Prostate gland (tissue), 2 donors: ENCODE data around the gene MTAP. TPM values are rescaled to one million over a fixed set of nuclear protein-coding genes. Genes with fewer than 3 reads are reported as not detected.

Experiments
- DNase-seq: peaks from one replicate; pipeline ENCODE4 v3.0.0-alpha.2; 2019; ENCODE audit warnings: low spot score
- H3K27ac ChIP-seq, 2 donors: fragments of 200-600 bp; sonication (generic); 2 replicates each; pipeline ENCODE4 v1.5.1; 2017 to 2019
- H3K27me3 ChIP-seq: fragments of 200-600 bp; sonication (generic); replicated peaks from 2 replicates; pipeline ENCODE4 v1.5.1; 2019; ENCODE audit not compliant: insufficient read depth
- H3K36me3 ChIP-seq, 2 donors: fragments of 200-600 bp; sonication (generic); 1 replicate in 1 of 2; 2 replicates in 1 of 2; pipeline versions ENCODE4 v1.5.1 to v1.8.1; 2017 to 2019
- H3K4me1 ChIP-seq: fragments of 200-600 bp; sonication (generic); replicated peaks from 2 replicates; pipeline ENCODE4 v1.5.1; 2019
- H3K4me3 ChIP-seq, 2 donors: fragments of 200-600 bp; sonication (generic); 2 replicates each; pipeline ENCODE4 v1.5.1; 2017 to 2019
- H3K9me3 ChIP-seq: fragments of 200-600 bp; sonication (generic); 2 replicates; pipeline ENCODE4 v1.5.1; 2017
- CTCF ChIP-seq, 4 experiments: fragments of 200-600 bp in 2 of 4; fragments of 450-650 bp in 2 of 4; sonication (generic) in 2 of 4; IDR thresholded peaks; 1 replicate in 3 of 4; 2 replicates in 1 of 4; pipeline ENCODE4 v1.5.1; 2016 to 2019; ENCODE audit warnings: antibody characterized with exemption in 4 of 4, mild to moderate bottlenecking in 2 of 4, moderate library complexity in 2 of 4
- POLR2A ChIP-seq: fragments of 450-650 bp; IDR thresholded peaks from one replicate; pipeline ENCODE4 v1.6.1; 2016; ENCODE audit warnings: antibody characterized with exemption, mild to moderate bottlenecking
- POLR2AphosphoS5 ChIP-seq: sonication (generic); formaldehyde crosslinking; IDR thresholded peaks from one replicate; pipeline ENCODE4 v1.6.1; 2017; ENCODE audit warnings: antibody characterized with exemption
- WGBS: methylation state at CpG from one replicate; pipeline ENCODE4 v1.1.5; 2018; 5-methylcytosine and 5-hydroxymethylcytosine counted together
- intact Hi-C: fragments of 100-400 bp; cut with DNase I; formaldehyde crosslinking; loops from one replicate; pipeline ENCODE4 v1.14.2; 2022
- total RNA-seq, 2 donors: library from RNA; depleted of rRNA; stranded (reverse); fragments of >200 nt; gene quantifications; one replicate each; pipeline ENCODE4 v1.1.0, GENCODE V29; 2016

Gene MTAP
- total RNA-seq, 2 donors from 2014 or later: 13.3 to 33.5 TPM

GRCh38 chr9:21801683-21802417, 586 bp upstream of the MTAP start:
- WGBS: 9% methylated on average over 37 of the region's 37 CpGs
- intact Hi-C loops: loop anchor here (5.0 kb wide), 1 partner anchor 470 kb away; no protein-coding TSS in a partner anchor
- no peaks in the 10 kb centered on the region for H3K27me3 ChIP-seq
- H3K9me3 ChIP-seq: no peaks in the 10 kb centered on the region
- peak overlapping the region; percentile 87 to 92 for H3K27ac ChIP-seq
- TF ChIP-seq POLR2A (no peak), CTCF (IDR thresholded peaks at IDR 0.05) (no peak), POLR2AphosphoS5 (no peak)
- no peaks in the 10 kb centered on the region for H3K4me1 ChIP-seq
- peak; percentile 95 for DNase-seq
- no peaks in the 10 kb centered on the region for H3K36me3 ChIP-seq
- H3K4me3 ChIP-seq: peak overlapping the region; percentile 69 to 73

GRCh38 chr9:21803649-21804048, 1.2 kb downstream of the MTAP start:
- Histone ChIP-seq H3K4me3 (peak overlapping the region; percentile 69 to 73), H3K4me1 (no peaks in the 10 kb centered on the region), H3K36me3 (no peaks in the 10 kb centered on the region), H3K9me3 (no peaks in the 10 kb centered on the region), H3K27me3 (no peaks in the 10 kb centered on the region), H3K27ac (peak overlapping the region; percentile 87 to 92)
- TF ChIP-seq POLR2AphosphoS5: no peak
- no peak for TF ChIP-seq CTCF (IDR thresholded peaks at IDR 0.05)
- no peak for TF ChIP-seq POLR2A
- intact Hi-C loops: loop anchor here (5.0 kb wide), 1 partner anchor 471 kb away; no protein-coding TSS in a partner anchor
- no peak for DNase-seq
- 30% methylated on average over 10 of the region's 10 CpGs for WGBS

- no peak for DNase-seq
- Histone ChIP-seq H3K36me3 (no peaks in the 10 kb centered on the region), H3K4me3 (no peak overlapping the region), H3K4me1 (no peaks in the 10 kb centered on the region), H3K9me3 (no peaks in the 10 kb centered on the region), H3K27me3 (no peaks in the 10 kb centered on the region), H3K27ac (no peak overlapping the region)
- intact Hi-C loops: loop anchor here (5.0 kb wide), 1 partner anchor 472 kb away; no protein-coding TSS in a partner anchor
- TF ChIP-seq POLR2A: no peak
- TF ChIP-seq CTCF (IDR thresholded peaks at IDR 0.05): no peak
- TF ChIP-seq POLR2AphosphoS5: no peak
- 72% methylated on average over 2 of the region's 2 CpGs for WGBS
These were observed 1.9 kb downstream of the MTAP start for GRCh38 chr9:21804331-21804730.

- TF ChIP-seq POLR2AphosphoS5 (no peak), POLR2A (no peak)
- no peak for DNase-seq
- no peak overlapping the region for H3K4me3 ChIP-seq
- intact Hi-C loops: loop anchor here (5.0 kb wide), 1 partner anchor 472 kb away; no protein-coding TSS in a partner anchor
- no peaks in the 10 kb centered on the region for H3K27me3 ChIP-seq
- H3K36me3 ChIP-seq: no peaks in the 10 kb centered on the region
- H3K27ac ChIP-seq: no peak overlapping the region
- H3K4me1 ChIP-seq: no peaks in the 10 kb centered on the region
- no peaks in the 10 kb centered on the region for H3K9me3 ChIP-seq
These were observed 2.4 kb downstream of the MTAP start for GRCh38 chr9:21804791-21805190.

GRCh38 chr9:21806644-21807043, 4.2 kb downstream of the MTAP start:
- WGBS: 92% methylated on average over 4 of the region's 4 CpGs
- H3K4me3 ChIP-seq: no peak overlapping the region
- H3K4me1 ChIP-seq: no peaks in the 10 kb centered on the region
- DNase-seq: no peak
- no peak overlapping the region for H3K27ac ChIP-seq
- no peak for TF ChIP-seq CTCF (IDR thresholded peaks at IDR 0.05)
- TF ChIP-seq POLR2AphosphoS5: no peak
- no peak for TF ChIP-seq POLR2A
- no peaks in the 10 kb centered on the region for H3K27me3 ChIP-seq
- intact Hi-C loops: no loop called here
- no peaks in the 10 kb centered on the region for H3K9me3 ChIP-seq
- no peaks in the 10 kb centered on the region for H3K36me3 ChIP-seq
